NCI-H748 treated with DMSO at 0.1 percent for 48 hours (cell line): ENCODE measurements around the gene SDK2.
"Not testable (repeated sequence)": the region's sequence is repeated elsewhere in the genome, so short reads cannot be mapped to it uniquely, and the experiment has no call there.

Experiments used
- DNase-seq: peaks from one replicate; lab custom pipeline; 2025; lab: John Stamatoyannopoulos, UW

The SDK2 gene

GRCh38 chr17:73342050-73342522 is 302.2 kb downstream of the SDK2 start:
- DNase-seq = no peak

GRCh38 chr17:73341350-73342049 is 302.7 kb downstream of the SDK2 start:
- DNase-seq = no peak

- no peak for DNase-seq
Measured at GRCh38 chr17:73340093-73340596, 304.1 kb downstream of the SDK2 start.

GRCh38 chr17:73338566-73339197 is 305.6 kb downstream of the SDK2 start:
- no peak for DNase-seq

- DNase-seq = no peak
Measured at GRCh38 chr17:73338050-73338521, 306.2 kb downstream of the SDK2 start.

- DNase-seq = no peak
Measured at GRCh38 chr17:73337330-73337710, 306.9 kb downstream of the SDK2 start.

- DNase-seq = no peak
Measured at GRCh38 chr17:73336408-73337329, 307.6 kb downstream of the SDK2 start.

- no peak for DNase-seq
Measured at GRCh38 chr17:73335591-73336407, 308.4 kb downstream of the SDK2 start.

GRCh38 chr17:73334771-73335513 is 309.3 kb downstream of the SDK2 start:
- no peak for DNase-seq

- not testable (repeated sequence) for DNase-seq
Measured at GRCh38 chr17:73333445-73333844, 310.8 kb downstream of the SDK2 start.

- DNase-seq = no peak
Measured at GRCh38 chr17:73331060-73331459, 313.2 kb downstream of the SDK2 start.

- no peak for DNase-seq
Measured at GRCh38 chr17:73327676-73328075, 316.6 kb downstream of the SDK2 start.

GRCh38 chr17:73325527-73325842 is 318.8 kb downstream of the SDK2 start:
- no peak for DNase-seq

- no peak for DNase-seq
Measured at GRCh38 chr17:73324711-73325526, 319.3 kb downstream of the SDK2 start.

- no peak for DNase-seq
Measured at GRCh38 chr17:73324160-73324475, 320.1 kb downstream of the SDK2 start.

GRCh38 chr17:73323409-73324159 is 320.7 kb downstream of the SDK2 start:
- no peak for DNase-seq

- DNase-seq = no peak
Measured at GRCh38 chr17:73320601-73321264, 323.5 kb downstream of the SDK2 start.

GRCh38 chr17:73319766-73320165 is 324.5 kb downstream of the SDK2 start:
- no peak for DNase-seq

GRCh38 chr17:73318836-73319235 is 325.4 kb downstream of the SDK2 start:
- DNase-seq = no peak
